OCI-LY7 (cell line): ENCODE measurements around the gene LRRC71. TPM values are rescaled to one million over a fixed set of nuclear protein-coding genes. Genes with fewer than 3 reads are reported as not detected.
A peak's percentile ranks its signal among the peaks of the same experiment; 100 is the strongest.

Source experiments
- BruUV-seq: library from RNA; stranded (reverse); fragments of 400-500 nt; replicated peaks from 2 replicates; lab custom pipeline; 2021; lab: Mats Ljungman, UMichigan
- CTCF ChIA-PET: fragments of 300-600 bp; sonication (Branson Sonifier 250); formaldehyde crosslinking; loops from one replicate; lab custom pipeline; 2022; ENCODE audit warnings: antibody characterized with exemption; ENCODE audit not compliant: unreplicated experiment; lab: Charles Lee
- POLR2A ChIA-PET: fragments of 300-600 bp; sonication (Branson Sonifier 250); formaldehyde crosslinking; loops from one replicate; lab custom pipeline; 2022; ENCODE audit warnings: antibody characterized with exemption; lab: Charles Lee
- DNase-seq: peaks from one replicate; pipeline ENCODE4 v3.0.0-alpha.2; 2015; ENCODE audit warnings: low spot score
- H2AFZ ChIP-seq: fragments of 200-600 bp; sonication (generic), shearing (Covaris generic); 2 replicates; pipeline ENCODE4 v1.6.1; 2014; ENCODE audit warnings: mild to moderate bottlenecking, antibody characterized with exemption, low read length, moderate library complexity
- H3K27ac ChIP-seq: fragments of 200-600 bp; sonication (generic); 2 replicates; pipeline ENCODE4 v1.5.1; 2014; ENCODE audit warnings: mixed run types, low read depth, mild to moderate bottlenecking, moderate library complexity, low read length, inconsistent platforms; ENCODE audit not compliant: poor library complexity, severe bottlenecking
- H3K36me3 ChIP-seq: fragments of 200-600 bp; sonication (generic); 2 replicates; pipeline ENCODE4 v1.6.1; 2014; ENCODE audit warnings: mild to moderate bottlenecking, antibody characterized with exemption, low read length, moderate library complexity, mixed read lengths; ENCODE audit not compliant: insufficient read depth
- H3K4me1 ChIP-seq: fragments of 200-600 bp; sonication (generic); 2 replicates; pipeline ENCODE4 v1.5.1; 2014; ENCODE audit warnings: mild to moderate bottlenecking, low read length; ENCODE audit not compliant: insufficient read depth, poor library complexity, severe bottlenecking
- H3K4me2 ChIP-seq: fragments of 200-600 bp; sonication (generic); 2 replicates; pipeline ENCODE4 v1.6.1; 2014; ENCODE audit warnings: mild to moderate bottlenecking, low read length
- H3K4me3 ChIP-seq: fragments of 200-600 bp; sonication (generic); 2 replicates; pipeline ENCODE4 v1.5.1; 2014; ENCODE audit warnings: mild to moderate bottlenecking, low read depth, low read length; ENCODE audit not compliant: poor library complexity, severe bottlenecking
- H3K79me2 ChIP-seq: fragments of 200-600 bp; sonication (generic); 2 replicates; pipeline ENCODE4 v1.6.1; 2016; ENCODE audit warnings: low read depth, mild to moderate bottlenecking, low read length, moderate library complexity, mixed read lengths; ENCODE audit not compliant: insufficient read depth
- H3K9me2 ChIP-seq: fragments of 200-600 bp; sonication (generic); 2 replicates; pipeline ENCODE4 v1.6.1; 2016; ENCODE audit warnings: mild to moderate bottlenecking, low read length, mixed read lengths; ENCODE audit not compliant: insufficient read depth
- H3K9me3 ChIP-seq: fragments of 200-600 bp; sonication (generic); 2 replicates; pipeline ENCODE4 v1.6.1; 2014; ENCODE audit warnings: mild to moderate bottlenecking, mixed run types, low read length, mixed read lengths
- H4K20me1 ChIP-seq: fragments of 200-600 bp; sonication (generic); 2 replicates; pipeline ENCODE4 v1.6.1; 2014; ENCODE audit warnings: mild to moderate bottlenecking, antibody characterized with exemption, low read length, moderate library complexity, mixed read lengths; ENCODE audit not compliant: insufficient read depth
- CTCF ChIP-seq: fragments of 200-600 bp; sonication (generic); conservative IDR thresholded peaks from 2 replicates; pipeline ENCODE4 v1.5.1; 2014; ENCODE audit warnings: mild to moderate bottlenecking, antibody characterized with exemption, low read length, moderate library complexity, mixed read lengths
- EZH2phosphoT487 ChIP-seq: fragments of 200-600 bp; sonication (generic); IDR thresholded peaks from 2 replicates; pipeline ENCODE4 v1.6.1; 2018; ENCODE audit warnings: low read depth, borderline replicate concordance, mild to moderate bottlenecking, mixed run types, antibody characterized with exemption, low read length, moderate library complexity, mixed read lengths
- intact Hi-C: fragments of 100-400 bp; cut with micrococcal nuclease; formaldehyde crosslinking; loops from one replicate; pipeline ENCODE4 v1.10.0; 2022; ENCODE audit not compliant: unreplicated experiment
- total RNA-seq, 2 experiments: library from RNA; depleted of rRNA in 1 of 2; stranded (reverse); fragments of >200 nt in 1 of 2; shearing (Covaris generic) in 1 of 2; gene quantifications; 2 replicates each; pipeline ENCODE4 v1.2.3, GENCODE V29; 2014 to 2022

LRRC71 gene
- total RNA-seq, 2 experiments from 2014 or later = not detected

GRCh38 chr1:156948708-156949107 is 28.3 kb downstream of the LRRC71 start:
- Histone ChIP-seq H3K9me2 (no peaks in the 10 kb centered on the region), H2AFZ (no peak overlapping the region), H3K9me3 (no peaks in the 10 kb centered on the region), H3K4me1 (no peaks in the 10 kb centered on the region), H3K4me3 (no peak overlapping the region), H3K4me2 (no peak overlapping the region), H3K79me2 (no peaks in the 10 kb centered on the region), H4K20me1 (no peaks in the 10 kb centered on the region), H3K27ac (no peak overlapping the region), H3K36me3 (no peaks in the 10 kb centered on the region)
- TF ChIP-seq EZH2phosphoT487 (no peak), CTCF (peak; percentile 49)
- no TSS peak for BruUV-seq
- POLR2A ChIA-PET = interaction anchor here (1.2 kb wide), 1 partner anchor 12 kb away, joined by 3 read pairs; no protein-coding TSS in a partner anchor
- intact Hi-C loops = no loop called here
- DNase-seq = no peak
- CTCF ChIA-PET = no interaction called here

GRCh38 chr1:156949127-156949526 is 28.7 kb downstream of the LRRC71 start:
- Histone ChIP-seq H3K79me2 (no peaks in the 10 kb centered on the region), H3K9me3 (no peaks in the 10 kb centered on the region), H3K4me2 (no peak overlapping the region), H4K20me1 (no peaks in the 10 kb centered on the region), H3K9me2 (no peaks in the 10 kb centered on the region), H2AFZ (no peak overlapping the region), H3K4me1 (no peaks in the 10 kb centered on the region), H3K4me3 (no peak overlapping the region), H3K27ac (no peak overlapping the region), H3K36me3 (no peaks in the 10 kb centered on the region)
- intact Hi-C loops = no loop called here
- POLR2A ChIA-PET = interaction anchor here (1.2 kb wide), 1 partner anchor 11 kb away, joined by 3 read pairs; no protein-coding TSS in a partner anchor
- CTCF ChIA-PET = no interaction called here
- TF ChIP-seq CTCF (no peak), EZH2phosphoT487 (no peak)
- no peak for DNase-seq
- no TSS peak for BruUV-seq

- DNase-seq = no peak
- ChIA-PET POLR2A (interaction anchor here (0.6 kb wide), 1 partner anchor 1176 kb away, joined by 4 read pairs; no protein-coding TSS in a partner anchor), CTCF (no interaction called here)
- no peaks in the 10 kb centered on the region for H3K9me3 ChIP-seq
- BruUV-seq = no TSS peak
- H3K4me3 ChIP-seq = no peak overlapping the region
- intact Hi-C loops = no loop called here
- TF ChIP-seq EZH2phosphoT487 (no peak), CTCF (no peak)
- no peaks in the 10 kb centered on the region for H3K4me1 ChIP-seq
- H3K36me3 ChIP-seq = no peaks in the 10 kb centered on the region
- H4K20me1 ChIP-seq = no peaks in the 10 kb centered on the region
- no peaks in the 10 kb centered on the region for H3K79me2 ChIP-seq
- H2AFZ ChIP-seq = no peak overlapping the region
- no peak overlapping the region for H3K27ac ChIP-seq
- H3K9me2 ChIP-seq = no peaks in the 10 kb centered on the region
- H3K4me2 ChIP-seq = no peak overlapping the region
Measured at GRCh38 chr1:156951371-156951770, 30.9 kb downstream of the LRRC71 start.
